CD8-positive, alpha-beta memory T cell (primary cell): Measurements from ENCODE around the gene SNX8. TPM values are rescaled to one million over a fixed set of nuclear protein-coding genes. Genes with fewer than 3 reads are reported as not detected.

ENCODE experiments used
- CTCF ChIA-PET: fragments of 350-600 bp; sonication (Branson Sonifier 250); formaldehyde crosslinking; loops from one replicate; lab custom pipeline; 2021; ENCODE audit warnings: antibody characterized with exemption; lab: Charles Lee
- POLR2A ChIA-PET: fragments of 350-600 bp; sonication (Branson Sonifier 250); formaldehyde crosslinking; loops from one replicate; lab custom pipeline; 2021; ENCODE audit warnings: antibody characterized with exemption; lab: Charles Lee
- DNase-seq, 5 donors: peaks; one replicate each; pipeline versions ENCODE4 v3.0.0 to v3.0.0-alpha.2; 2020 to 2022; ENCODE audit warnings: mixed read lengths in 1 of 5
- H3K27ac ChIP-seq: one replicate; pipeline ENCODE4 v1.7.0; 2013; ENCODE audit warnings: low read depth, mild to moderate bottlenecking, low read length, moderate library complexity
- H3K27me3 ChIP-seq: 2 replicates; pipeline ENCODE4 v1.7.0; 2013; ENCODE audit warnings: low read length, mild to moderate bottlenecking; ENCODE audit not compliant: insufficient read depth, poor library complexity, severe bottlenecking
- H3K36me3 ChIP-seq: 2 replicates; pipeline ENCODE4 v1.7.0; 2013; ENCODE audit warnings: mild to moderate bottlenecking, low read length, moderate library complexity; ENCODE audit not compliant: insufficient read depth
- H3K4me1 ChIP-seq: 2 replicates; pipeline ENCODE4 v1.7.0; 2013; ENCODE audit warnings: mild to moderate bottlenecking, low read length, moderate library complexity; ENCODE audit not compliant: insufficient read depth
- H3K4me3 ChIP-seq: 2 replicates; pipeline ENCODE4 v1.7.0; 2013; ENCODE audit warnings: mild to moderate bottlenecking, low read length
- H3K9me3 ChIP-seq: 2 replicates; pipeline ENCODE4 v1.7.0; 2013; ENCODE audit warnings: mild to moderate bottlenecking, low read length
- H3K27ac Mint-ChIP-seq, 8 donors: one replicate each; pipeline ENCODE4 v1.8.0; 2020 to 2021; ENCODE audit warnings: mixed read lengths in 8 of 8, mild to moderate bottlenecking in 6 of 8, inconsistent platforms in 3 of 8, moderate library complexity in 3 of 8
- H3K27me3 Mint-ChIP-seq, 2 donors: one replicate each; pipeline ENCODE4 v1.8.0; 2020 to 2021; ENCODE audit warnings: mixed read lengths in 2 of 2, mild to moderate bottlenecking in 1 of 2, moderate library complexity in 1 of 2
- H3K36me3 Mint-ChIP-seq, 3 donors: one replicate each; pipeline ENCODE4 v1.8.0; 2020 to 2021; ENCODE audit warnings: mixed read lengths in 3 of 3, inconsistent platforms in 1 of 3, mild to moderate bottlenecking in 1 of 3
- H3K4me1 Mint-ChIP-seq, 3 donors: one replicate each; pipeline ENCODE4 v1.8.0; 2020 to 2021; ENCODE audit warnings: mixed read lengths in 3 of 3, inconsistent platforms in 1 of 3, mild to moderate bottlenecking in 1 of 3
- H3K4me3 Mint-ChIP-seq, 7 donors: one replicate each; pipeline ENCODE4 v1.8.0; 2020 to 2021; ENCODE audit warnings: mixed read lengths in 7 of 7, mild to moderate bottlenecking in 6 of 7, moderate library complexity in 4 of 7, inconsistent platforms in 2 of 7
- H3K9me3 Mint-ChIP-seq, 5 donors: one replicate each; pipeline ENCODE4 v1.8.0; 2020 to 2022; ENCODE audit warnings: mixed read lengths in 5 of 5, mild to moderate bottlenecking in 3 of 5, moderate library complexity in 2 of 5, inconsistent platforms in 1 of 5
- polyA plus RNA-seq: library from polyadenylated mRNA; unstranded; fragments of 300-500 nt; fragmentation: Illumina TruSeq; gene quantifications from one replicate; pipeline ENCODE4 v1.2.3, GENCODE V29; 2021
- total RNA-seq, 2 experiments: library from RNA; stranded (reverse); gene quantifications; one replicate each; pipeline ENCODE4 v1.2.3, GENCODE V29; 2021

SNX8 gene
- 10 to 100 TPM; 40.3 to 42.3 TPM for total RNA-seq
- 6.5 TPM for polyA plus RNA-seq

GRCh38 chr7:2314209-2314955 lies at the start of gene SNX8:
TSS of gene SNX8 (minus strand) at chr7:2314441. CDS start at chr7:2314421, 20 bp downstream.
- Mint-ChIP-seq H3K4me3 (peak within 1 kb of the TSS in 6 of 7 donors; percentile 85 to 93 (median 92)), H3K36me3 (peaks cover 0 to 2% (median 0%) of the 10 kb centered on the region in 3 donors), H3K9me3 (no peaks in the 10 kb centered on the region), H3K27ac (peak within 1 kb of the TSS in 7 of 8 donors; percentile 70 to 93 (median 88)), H3K27me3 (no peaks in the 10 kb centered on the region), H3K4me1 (peaks cover 9 to 15% (median 14%) of the 10 kb centered on the region in 3 donors)
- H3K4me3 ChIP-seq: peak within 1 kb of the TSS; percentile 67
- no peaks in the 10 kb centered on the region for H3K27me3 ChIP-seq
- no peaks in the 10 kb centered on the region for H3K36me3 ChIP-seq
- peaks cover 4% of the 10 kb centered on the region for H3K4me1 ChIP-seq
- H3K9me3 ChIP-seq: no peaks in the 10 kb centered on the region
- CTCF ChIA-PET: no interaction called here
- DNase-seq: peak; percentile 91 to 96 (median 95)
- peak within 1 kb of the TSS; percentile 73 for H3K27ac ChIP-seq
- POLR2A ChIA-PET: interaction anchor here (0.9 to 1.0 kb wide), 2 partner anchors 39 to 73 kb away, joined by 3 read pairs; partner anchors contain the start of genes MRM2 and NUDT1

GRCh38 chr7:2362385-2363088 lies 48.3 kb upstream of the SNX8 start:
- Mint-ChIP-seq H3K27ac (no peak overlapping the region), H3K4me3 (no peak overlapping the region), H3K4me1 (peaks cover 22 to 32% (median 25%) of the 10 kb centered on the region in 3 donors), H3K36me3 (peaks cover 13 to 86% (median 33%) of the 10 kb centered on the region in 3 donors), H3K9me3 (no peaks in the 10 kb centered on the region), H3K27me3 (no peaks in the 10 kb centered on the region)
- Histone ChIP-seq H3K9me3 (no peaks in the 10 kb centered on the region), H3K4me3 (no peak overlapping the region), H3K27me3 (no peaks in the 10 kb centered on the region), H3K4me1 (peaks cover 24% of the 10 kb centered on the region), H3K36me3 (peaks cover 63% of the 10 kb centered on the region), H3K27ac (no peak overlapping the region)
- ChIA-PET POLR2A (no interaction called here), CTCF (no interaction called here)
- no peak for DNase-seq

- peak overlapping the region in 1 of 8 donors; percentile 50 for H3K27ac Mint-ChIP-seq
These were observed 46.6 kb upstream of the SNX8 start for GRCh38 chr7:2360796-2361195.

GRCh38 chr7:2359610-2360009 lies 45.4 kb upstream of the SNX8 start:
- Mint-ChIP-seq H3K4me3 (peak overlapping the region in 3 of 7 donors; percentile 25 to 85 (median 48)), H3K27me3 (no peaks in the 10 kb centered on the region), H3K36me3 (peaks cover 10 to 72% (median 20%) of the 10 kb centered on the region in 3 donors), H3K9me3 (no peaks in the 10 kb centered on the region), H3K4me1 (peaks cover 35 to 51% (median 41%) of the 10 kb centered on the region in 3 donors), H3K27ac (peak overlapping the region in 3 of 8 donors; percentile 61 to 82 (median 71))
- Histone ChIP-seq H3K4me1 (peaks cover 45% of the 10 kb centered on the region), H3K36me3 (peaks cover 44% of the 10 kb centered on the region), H3K27ac (no peak overlapping the region), H3K27me3 (no peaks in the 10 kb centered on the region), H3K9me3 (no peaks in the 10 kb centered on the region), H3K4me3 (no peak overlapping the region)
- ChIA-PET CTCF (interaction anchor here (2.6 kb wide), 1 partner anchor 12 kb away, joined by 8 read pairs; no protein-coding TSS in a partner anchor), POLR2A (interaction anchor here (0.6 kb wide), 1 partner anchor 104 kb away, joined by 21 read pairs; no protein-coding TSS in a partner anchor)
- DNase-seq: no peak

More at GRCh38 chr7:2360796-2361195, 46.6 kb upstream of the SNX8 start:
- Mint-ChIP-seq H3K27me3 (no peaks in the 10 kb centered on the region), H3K4me1 (peaks cover 34 to 46% (median 39%) of the 10 kb centered on the region in 3 donors), H3K9me3 (no peaks in the 10 kb centered on the region), H3K4me3 (peak overlapping the region in 1 of 7 donors; percentile 23), H3K36me3 (peaks cover 16 to 80% (median 26%) of the 10 kb centered on the region in 3 donors)
- no peak overlapping the region for H3K4me3 ChIP-seq
- no peaks in the 10 kb centered on the region for H3K9me3 ChIP-seq
- H3K36me3 ChIP-seq: peaks cover 52% of the 10 kb centered on the region
- DNase-seq: no peak
- no peak overlapping the region for H3K27ac ChIP-seq
- POLR2A ChIA-PET: interaction anchor here (0.6 kb wide), 1 partner anchor 46 kb away, joined by 4 read pairs; no protein-coding TSS in a partner anchor
- H3K27me3 ChIP-seq: no peaks in the 10 kb centered on the region
- CTCF ChIA-PET: interaction anchor here (1.0 kb wide), 1 partner anchor 71 kb away, joined by 3 read pairs; no protein-coding TSS in a partner anchor
- H3K4me1 ChIP-seq: peaks cover 41% of the 10 kb centered on the region

GRCh38 chr7:2358968-2359527 lies 44.8 kb upstream of the SNX8 start:
- CTCF ChIA-PET: interaction anchor here (2.6 kb wide), 1 partner anchor 12 kb away, joined by 8 read pairs; no protein-coding TSS in a partner anchor
- peaks cover 4 to 71% (median 15%) of the 10 kb centered on the region in 3 donors for H3K36me3 Mint-ChIP-seq
- no peaks in the 10 kb centered on the region for H3K9me3 Mint-ChIP-seq
- Histone ChIP-seq H3K4me1 (peaks cover 45% of the 10 kb centered on the region), H3K4me3 (no peak overlapping the region), H3K27me3 (no peaks in the 10 kb centered on the region), H3K9me3 (no peaks in the 10 kb centered on the region), H3K36me3 (peaks cover 39% of the 10 kb centered on the region), H3K27ac (no peak overlapping the region)
- H3K27ac Mint-ChIP-seq: peak overlapping the region in 5 of 8 donors; percentile 61 to 82 (median 71)
- peak overlapping the region in 4 of 7 donors; percentile 27 to 85 (median 62) for H3K4me3 Mint-ChIP-seq
- H3K4me1 Mint-ChIP-seq: peaks cover 39 to 56% (median 46%) of the 10 kb centered on the region in 3 donors
- DNase-seq: no peak
- H3K27me3 Mint-ChIP-seq: no peaks in the 10 kb centered on the region
- POLR2A ChIA-PET: no interaction called here

- H3K27ac Mint-ChIP-seq: peak overlapping the region in 7 of 8 donors; percentile 1 to 79 (median 67)
- H3K27me3 ChIP-seq: no peaks in the 10 kb centered on the region
- H3K9me3 ChIP-seq: no peaks in the 10 kb centered on the region
- peaks cover 51% of the 10 kb centered on the region for H3K4me1 ChIP-seq
- H3K4me3 Mint-ChIP-seq: peak overlapping the region; percentile 2 to 85 (median 79)
- no peak overlapping the region for H3K4me3 ChIP-seq
- H3K9me3 Mint-ChIP-seq: no peaks in the 10 kb centered on the region
- H3K36me3 Mint-ChIP-seq: peaks cover 4 to 57% (median 11%) of the 10 kb centered on the region in 3 donors
- POLR2A ChIA-PET: no interaction called here
- CTCF ChIA-PET: interaction anchor here (2.6 kb wide), 1 partner anchor 10 kb away, joined by 8 read pairs; no protein-coding TSS in a partner anchor
- H3K36me3 ChIP-seq: peaks cover 27% of the 10 kb centered on the region
- no peak for DNase-seq
- H3K27me3 Mint-ChIP-seq: no peaks in the 10 kb centered on the region
- H3K27ac ChIP-seq: no peak overlapping the region
- H3K4me1 Mint-ChIP-seq: peaks cover 44 to 64% (median 55%) of the 10 kb centered on the region in 3 donors
These were observed 43.3 kb upstream of the SNX8 start for GRCh38 chr7:2357571-2357970.

- Mint-ChIP-seq H3K9me3 (no peaks in the 10 kb centered on the region), H3K36me3 (peaks cover 4 to 53% (median 11%) of the 10 kb centered on the region in 3 donors), H3K4me3 (peak overlapping the region; percentile 2 to 85 (median 79)), H3K27ac (peak overlapping the region in 7 of 8 donors; percentile 29 to 79 (median 68)), H3K4me1 (peaks cover 44 to 64% (median 55%) of the 10 kb centered on the region in 3 donors), H3K27me3 (no peaks in the 10 kb centered on the region)
- H3K27me3 ChIP-seq: no peaks in the 10 kb centered on the region
- no peak overlapping the region for H3K27ac ChIP-seq
- DNase-seq: no peak
- H3K4me1 ChIP-seq: peaks cover 51% of the 10 kb centered on the region
- H3K9me3 ChIP-seq: no peaks in the 10 kb centered on the region
- POLR2A ChIA-PET: no interaction called here
- CTCF ChIA-PET: no interaction called here
- peaks cover 23% of the 10 kb centered on the region for H3K36me3 ChIP-seq
- no peak overlapping the region for H3K4me3 ChIP-seq
These were observed 42.9 kb upstream of the SNX8 start for GRCh38 chr7:2357165-2357564.
